Activated CD4-positive, alpha-beta T cell treated with anti-CD3 and anti-CD28 coated beads, Interleukin-2, amount 10 ng/mL, durations not matched to agents 24 days and 14 days (primary cell): Measurements from ENCODE around the gene LAIR2. TPM values are rescaled to one million over a fixed set of nuclear protein-coding genes. Genes with fewer than 3 reads are reported as not detected.
"Not testable (repeated sequence)": the region's sequence is repeated elsewhere in the genome, so short reads cannot be mapped to it uniquely, and the experiment has no call there.

Experiments used
- DNase-seq: peaks from one replicate; pipeline ENCODE4 v3.0.0; 2022
- H3K27ac Mint-ChIP-seq: one replicate; pipeline ENCODE4 v1.8.0; 2022; ENCODE audit warnings: mild to moderate bottlenecking, mixed read lengths
- H3K27me3 Mint-ChIP-seq: one replicate; pipeline ENCODE4 v1.8.0; 2022; ENCODE audit warnings: mixed read lengths
- H3K36me3 Mint-ChIP-seq: one replicate; pipeline ENCODE4 v1.8.0; 2022; ENCODE audit warnings: low read depth, mild to moderate bottlenecking, mixed read lengths
- H3K4me1 Mint-ChIP-seq: one replicate; pipeline ENCODE4 v1.8.0; 2021; ENCODE audit warnings: mixed read lengths
- H3K4me3 Mint-ChIP-seq: one replicate; pipeline ENCODE4 v1.8.0; 2022; ENCODE audit warnings: mild to moderate bottlenecking, moderate library complexity, mixed read lengths
- H3K9me3 Mint-ChIP-seq: one replicate; pipeline ENCODE4 v1.8.0; 2021; ENCODE audit warnings: mixed read lengths
- intact Hi-C: fragments of 100-400 bp; cut with micrococcal nuclease; formaldehyde crosslinking; loops from one replicate; pipeline ENCODE4 v1.15.1; 2023
- total RNA-seq: library from RNA; stranded (reverse); gene quantifications from 2 replicates; pipeline ENCODE4 v1.2.3, GENCODE V29; 2022

The LAIR2 gene
- total RNA-seq, 1 donor from 2014 or later: 35.0 TPM

- peaks cover 6% of the 10 kb centered on the region for H3K4me1 Mint-ChIP-seq
- no peaks in the 10 kb centered on the region for H3K36me3 Mint-ChIP-seq
- peaks cover 36% of the 10 kb centered on the region for H3K27me3 Mint-ChIP-seq
- H3K27ac Mint-ChIP-seq: no peak overlapping the region
- no peak overlapping the region for H3K4me3 Mint-ChIP-seq
- DNase-seq: no peak
- intact Hi-C loops: no loop called here
- H3K9me3 Mint-ChIP-seq: no peaks in the 10 kb centered on the region
These were observed 8.6 kb upstream of the LAIR2 start for GRCh38 chr19:54493967-54494585.

- DNase-seq, H3K27ac Mint-ChIP-seq, H3K4me3 Mint-ChIP-seq, H3K36me3 Mint-ChIP-seq, H3K9me3 Mint-ChIP-seq, intact Hi-C loops, H3K4me1 Mint-ChIP-seq: not testable (repeated sequence)
- peaks cover 35% of the 10 kb centered on the region for H3K27me3 Mint-ChIP-seq
These were observed 7.3 kb upstream of the LAIR2 start for GRCh38 chr19:54495284-54495683.

GRCh38 chr19:54497747-54498450, 4.7 kb upstream of the LAIR2 start:
- intact Hi-C loops, H3K27ac Mint-ChIP-seq, H3K36me3 Mint-ChIP-seq, H3K9me3 Mint-ChIP-seq: not testable (repeated sequence)
- H3K27me3 Mint-ChIP-seq: peaks cover 26% of the 10 kb centered on the region
- H3K4me1 Mint-ChIP-seq: peaks cover 16% of the 10 kb centered on the region
- H3K4me3 Mint-ChIP-seq: peak overlapping the region; percentile 23
- DNase-seq: peak; percentile 69

GRCh38 chr19:54498451-54498772, 4.2 kb upstream of the LAIR2 start:
- DNase-seq, H3K9me3 Mint-ChIP-seq, H3K36me3 Mint-ChIP-seq, H3K4me3 Mint-ChIP-seq, H3K27ac Mint-ChIP-seq, intact Hi-C loops: not testable (repeated sequence)
- Mint-ChIP-seq H3K27me3 (peaks cover 22% of the 10 kb centered on the region), H3K4me1 (peaks cover 16% of the 10 kb centered on the region)

- Mint-ChIP-seq H3K27ac (peak overlapping the region; percentile 32), H3K4me1 (peaks cover 22% of the 10 kb centered on the region), H3K4me3 (peak overlapping the region; percentile 28)
- H3K36me3 Mint-ChIP-seq, H3K27me3 Mint-ChIP-seq, DNase-seq, H3K9me3 Mint-ChIP-seq, intact Hi-C loops: not testable (repeated sequence)
These were observed 2.9 kb downstream of the LAIR2 start for GRCh38 chr19:54505542-54505941.

GRCh38 chr19:54506079-54506478, 3.4 kb downstream of the LAIR2 start:
- DNase-seq: no peak
- peak overlapping the region; percentile 25 for H3K4me3 Mint-ChIP-seq
- peaks cover 2% of the 10 kb centered on the region for H3K36me3 Mint-ChIP-seq
- H3K4me1 Mint-ChIP-seq: peaks cover 22% of the 10 kb centered on the region
- intact Hi-C loops: no loop called here
- H3K9me3 Mint-ChIP-seq: no peaks in the 10 kb centered on the region
- H3K27ac Mint-ChIP-seq: no peak overlapping the region
- H3K27me3 Mint-ChIP-seq: no peaks in the 10 kb centered on the region

GRCh38 chr19:54507038-54507717, 4.5 kb downstream of the LAIR2 start:
- H3K36me3 Mint-ChIP-seq, H3K9me3 Mint-ChIP-seq, DNase-seq, H3K4me3 Mint-ChIP-seq, intact Hi-C loops, H3K27me3 Mint-ChIP-seq, H3K27ac Mint-ChIP-seq: not testable (repeated sequence)
- peaks cover 22% of the 10 kb centered on the region for H3K4me1 Mint-ChIP-seq

- Mint-ChIP-seq H3K27me3 (no peaks in the 10 kb centered on the region), H3K4me1 (peaks cover 15% of the 10 kb centered on the region), H3K27ac (no peak overlapping the region), H3K9me3 (no peaks in the 10 kb centered on the region), H3K36me3 (peaks cover 2% of the 10 kb centered on the region), H3K4me3 (no peak overlapping the region)
- DNase-seq: no peak
- intact Hi-C loops: no loop called here
These were observed 5.2 kb downstream of the LAIR2 start for GRCh38 chr19:54507824-54508223.

GRCh38 chr19:54508487-54508886, 5.9 kb downstream of the LAIR2 start:
- H3K36me3 Mint-ChIP-seq, DNase-seq, H3K27ac Mint-ChIP-seq, H3K27me3 Mint-ChIP-seq, H3K9me3 Mint-ChIP-seq, intact Hi-C loops, H3K4me3 Mint-ChIP-seq: not testable (repeated sequence)
- H3K4me1 Mint-ChIP-seq: peaks cover 15% of the 10 kb centered on the region

GRCh38 chr19:54509200-54509940, 6.7 kb downstream of the LAIR2 start:
- H3K27me3 Mint-ChIP-seq, H3K9me3 Mint-ChIP-seq, DNase-seq, H3K36me3 Mint-ChIP-seq, H3K27ac Mint-ChIP-seq, H3K4me3 Mint-ChIP-seq, intact Hi-C loops: not testable (repeated sequence)
- peaks cover 15% of the 10 kb centered on the region for H3K4me1 Mint-ChIP-seq

- Mint-ChIP-seq H3K27me3 (peaks cover 3% of the 10 kb centered on the region), H3K9me3 (peaks cover 4% of the 10 kb centered on the region), H3K4me3 (no peak overlapping the region), H3K4me1 (peaks cover 22% of the 10 kb centered on the region), H3K36me3 (no peaks in the 10 kb centered on the region), H3K27ac (no peak overlapping the region)
- intact Hi-C loops: loop anchor here (5.0 kb wide), 1 partner anchor 308 kb away; no protein-coding TSS in a partner anchor
- DNase-seq: no peak
These were observed 12.5 kb downstream of the LAIR2 start for GRCh38 chr19:54515156-54515555.

- Mint-ChIP-seq H3K36me3 (no peaks in the 10 kb centered on the region), H3K4me1 (peaks cover 42% of the 10 kb centered on the region), H3K27me3 (peaks cover 3% of the 10 kb centered on the region), H3K27ac (peak overlapping the region; percentile 62), H3K4me3 (no peak overlapping the region), H3K9me3 (peaks cover 4% of the 10 kb centered on the region)
- intact Hi-C loops: loop anchor here (2.0 to 5.0 kb wide), 2 partner anchors 15 to 310 kb away; partner anchors contain the start of gene LAIR2
- peak; percentile 92 for DNase-seq
These were observed 14.9 kb downstream of the LAIR2 start for GRCh38 chr19:54517483-54517882.

- intact Hi-C loops: loop anchor here (2.0 to 5.0 kb wide), 2 partner anchors 14 to 312 kb away; no protein-coding TSS in a partner anchor
- H3K27me3 Mint-ChIP-seq: peaks cover 3% of the 10 kb centered on the region
These were observed 16.2 kb downstream of the LAIR2 start for GRCh38 chr19:54518844-54519243.

More at GRCh38 chr19:54518844-54519243, 16.2 kb downstream of the LAIR2 start:
- peak overlapping the region; percentile 82 for H3K4me3 Mint-ChIP-seq
- peaks cover 55% of the 10 kb centered on the region for H3K4me1 Mint-ChIP-seq
- H3K27ac Mint-ChIP-seq: peak overlapping the region; percentile 92
- H3K9me3 Mint-ChIP-seq: peaks cover 4% of the 10 kb centered on the region
- peak; percentile 86 for DNase-seq
- H3K36me3 Mint-ChIP-seq: peaks cover 2% of the 10 kb centered on the region
